Inflammatory macrophage (primary cell): ENCODE measurements around the gene CYB5A.

ENCODE experiments used
- DNase-seq, 2 donors: peaks; one replicate each; pipeline ENCODE4 v3.0.0-alpha.2; 2020 to 2022

Gene CYB5A

DNA sequence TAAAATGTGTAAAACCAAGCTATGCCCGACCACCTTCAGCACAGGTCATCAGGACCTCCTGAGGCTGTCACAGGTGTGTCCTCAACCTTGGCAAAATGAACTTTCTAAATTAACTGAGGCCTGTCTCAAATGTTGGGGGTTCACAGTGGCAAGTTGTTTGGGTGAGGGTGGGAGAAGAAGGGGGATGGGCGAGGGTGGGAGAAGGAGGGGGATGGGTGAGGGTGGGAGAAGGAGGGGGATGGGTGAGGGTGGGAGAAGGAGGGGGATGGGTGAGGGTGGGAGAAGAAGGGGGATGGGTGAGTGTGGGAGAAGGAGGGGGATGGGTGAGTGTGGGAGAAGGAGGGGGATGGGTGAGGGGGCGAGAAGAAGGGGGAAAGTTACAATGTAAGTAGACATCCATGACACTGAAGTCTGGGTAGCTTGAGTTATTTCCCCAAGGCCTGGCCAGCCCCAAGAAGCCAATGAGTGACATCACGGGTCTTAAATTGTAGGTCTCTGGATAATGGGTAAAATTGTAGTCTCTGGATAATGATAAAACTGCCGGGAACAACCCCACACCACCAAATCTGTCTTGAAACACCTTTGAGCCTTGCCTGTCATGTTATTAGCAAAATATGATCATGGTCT lies 87.1 kb downstream of the CYB5A start:
- no peak for DNase-seq

DNA sequence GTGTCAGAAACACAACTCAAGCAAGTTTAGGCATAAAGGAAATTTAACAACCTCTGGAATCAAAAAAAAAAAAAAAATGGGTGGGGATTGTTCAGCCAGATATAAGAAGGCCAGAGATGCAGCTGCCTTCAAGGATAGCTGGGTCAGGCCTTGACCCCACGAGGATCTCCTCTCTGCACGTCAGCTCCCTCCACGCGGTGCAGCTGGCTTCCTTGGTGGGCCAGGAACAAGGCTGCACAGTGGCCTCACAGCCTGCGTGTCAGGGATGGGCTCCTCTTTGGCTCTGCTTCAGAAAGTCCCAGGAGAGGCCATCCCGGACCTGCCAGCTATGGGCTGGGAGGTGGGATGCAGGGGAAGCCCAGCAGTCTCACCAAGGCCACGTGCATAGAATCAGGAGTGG lies 88.0 kb downstream of the CYB5A start:
- DNase-seq: no peak
